ENCODE measurements around the gene PRKACA. TPM values are rescaled to one million over a fixed set of nuclear protein-coding genes. Genes with fewer than 3 reads are reported as not detected.

Gene PRKACA
- total and polyA plus RNA-seq, 8 donors = 25.3 to 42.9 (median 30.3) TPM

- TF ChIP-seq CTCF (IDR thresholded peaks at IDR 0.05) = no peak
- ATAC-seq (no peak), FAIRE-seq (no peak), DNase-seq (no peak)
- H3K4me1 ChIP-seq = no peaks in the 10 kb centered on the region
- WGBS, 2 donors = 91 to 95% methylated on average over 6 of the region's 6 CpGs
- intact Hi-C loops (cut with DNase I) = no loop called here
- no peaks in the 10 kb centered on the region for H3K9me3 ChIP-seq
- H3K4me3 ChIP-seq = no peak overlapping the region
- H3K27ac ChIP-seq = no peak overlapping the region
- H3K27me3 ChIP-seq = no peaks in the 10 kb centered on the region
- H3K36me3 ChIP-seq = peaks cover 0 to 7% (median 4%) of the 10 kb centered on the region in 3 donors
These were observed 16.5 kb downstream of the PRKACA start for GRCh38 chr19:14101003-14101545.

DNA sequence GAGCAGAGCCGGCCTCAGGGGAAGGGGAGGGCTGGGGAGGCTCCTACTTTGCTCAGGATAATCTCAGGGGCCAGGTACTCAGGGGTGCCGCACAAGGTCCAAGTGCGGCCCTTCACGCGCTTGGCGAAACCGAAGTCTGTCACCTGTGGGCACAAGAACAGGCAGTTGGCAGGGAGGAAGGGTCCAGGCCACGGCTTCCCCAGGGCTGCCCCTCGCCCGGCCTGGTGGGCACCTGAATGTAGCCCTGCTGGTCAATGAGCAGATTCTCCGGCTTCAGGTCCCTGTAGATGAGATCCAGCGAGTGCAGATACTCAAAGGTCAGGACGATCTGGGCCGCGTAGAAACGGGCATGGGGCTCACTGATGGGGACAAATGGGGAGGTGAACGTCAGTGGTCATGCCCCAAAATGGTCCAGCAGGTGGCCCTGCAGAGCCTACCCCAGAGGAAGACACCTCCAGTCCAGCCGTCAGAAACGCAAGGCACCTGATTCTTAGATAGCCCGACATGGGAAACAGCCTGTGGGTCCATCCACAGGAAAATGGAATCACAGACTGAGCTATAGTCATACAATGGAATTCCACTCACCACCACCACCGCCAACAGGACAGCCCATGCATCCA is 19.9 kb downstream of the PRKACA start:
- no peak for ATAC-seq
- FAIRE-seq = no peak
- H3K4me3 ChIP-seq = no peak overlapping the region
- DNase-seq = no peak
- intact Hi-C loops (cut with DNase I) = no loop called here
- no peaks in the 10 kb centered on the region for H3K4me1 ChIP-seq
- H3K9me3 ChIP-seq = no peaks in the 10 kb centered on the region
- H3K27me3 ChIP-seq = no peaks in the 10 kb centered on the region
- WGBS, 2 donors = 77 to 82% methylated on average over 16 to 21 of the region's 21 CpGs
- H3K27ac ChIP-seq = no peak overlapping the region
- peaks cover 0 to 7% (median 4%) of the 10 kb centered on the region in 3 donors for H3K36me3 ChIP-seq
- no peak for TF ChIP-seq CTCF (IDR thresholded peaks at IDR 0.05)

- intact Hi-C loops (cut with DNase I) = no loop called here
- H3K27me3 ChIP-seq = no peaks in the 10 kb centered on the region
- H3K4me1 ChIP-seq = no peaks in the 10 kb centered on the region
- H3K27ac ChIP-seq = no peak overlapping the region
- H3K4me3 ChIP-seq = no peak overlapping the region
- no peak for TF ChIP-seq CTCF (IDR thresholded peaks at IDR 0.05)
- no peak for ATAC-seq
- no peaks in the 10 kb centered on the region for H3K9me3 ChIP-seq
- DNase-seq = no peak
- peaks cover 0 to 7% (median 4%) of the 10 kb centered on the region in 3 donors for H3K36me3 ChIP-seq
- no peak for FAIRE-seq
- WGBS, 2 donors = 94 to 97% methylated on average over 8 to 11 of the region's 11 CpGs
These were observed 21.1 kb downstream of the PRKACA start for GRCh38 chr19:14096272-14096992.

DNA sequence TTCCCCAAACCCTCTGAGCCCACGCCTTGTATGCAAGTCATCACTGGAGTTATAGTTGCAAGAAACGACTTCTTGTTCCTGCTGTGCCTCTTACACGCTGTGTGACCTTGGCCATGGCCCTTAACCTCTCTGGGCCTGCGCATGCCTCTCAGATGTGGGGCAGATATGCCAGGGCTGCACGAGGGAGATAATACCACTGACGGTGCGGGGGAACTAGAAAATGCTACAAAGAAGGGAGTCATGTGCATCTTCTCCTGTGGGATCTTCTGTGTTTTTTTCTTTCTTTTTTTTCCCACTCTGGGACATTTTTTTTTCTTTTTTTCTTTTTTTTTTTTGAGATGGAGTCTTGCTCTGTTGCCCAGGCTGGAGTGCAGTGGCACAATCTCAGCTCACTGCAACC is 22.7 kb downstream of the PRKACA start:
- intact Hi-C loops (cut with DNase I) = no loop called here
- 52 to 56% methylated on average over 7 of the region's 7 CpGs for WGBS, 2 donors
- DNase-seq (no peak), FAIRE-seq (no peak), ATAC-seq (no peak)
- Histone ChIP-seq H3K36me3 (no peaks in the 10 kb centered on the region), H3K4me3 (no peak overlapping the region), H3K27me3 (no peaks in the 10 kb centered on the region), H3K9me3 (no peaks in the 10 kb centered on the region), H3K4me1 (no peaks in the 10 kb centered on the region), H3K27ac (no peak overlapping the region)
- no peak for TF ChIP-seq CTCF (IDR thresholded peaks at IDR 0.05)

All from pancreas (tissue), 10 donors.